Measurements from ENCODE around the gene MAST1.
"Not testable (repeated sequence)": the region's sequence is repeated elsewhere in the genome, so short reads cannot be mapped to it uniquely, and the experiment has no call there.

MAST1 gene

DNA sequence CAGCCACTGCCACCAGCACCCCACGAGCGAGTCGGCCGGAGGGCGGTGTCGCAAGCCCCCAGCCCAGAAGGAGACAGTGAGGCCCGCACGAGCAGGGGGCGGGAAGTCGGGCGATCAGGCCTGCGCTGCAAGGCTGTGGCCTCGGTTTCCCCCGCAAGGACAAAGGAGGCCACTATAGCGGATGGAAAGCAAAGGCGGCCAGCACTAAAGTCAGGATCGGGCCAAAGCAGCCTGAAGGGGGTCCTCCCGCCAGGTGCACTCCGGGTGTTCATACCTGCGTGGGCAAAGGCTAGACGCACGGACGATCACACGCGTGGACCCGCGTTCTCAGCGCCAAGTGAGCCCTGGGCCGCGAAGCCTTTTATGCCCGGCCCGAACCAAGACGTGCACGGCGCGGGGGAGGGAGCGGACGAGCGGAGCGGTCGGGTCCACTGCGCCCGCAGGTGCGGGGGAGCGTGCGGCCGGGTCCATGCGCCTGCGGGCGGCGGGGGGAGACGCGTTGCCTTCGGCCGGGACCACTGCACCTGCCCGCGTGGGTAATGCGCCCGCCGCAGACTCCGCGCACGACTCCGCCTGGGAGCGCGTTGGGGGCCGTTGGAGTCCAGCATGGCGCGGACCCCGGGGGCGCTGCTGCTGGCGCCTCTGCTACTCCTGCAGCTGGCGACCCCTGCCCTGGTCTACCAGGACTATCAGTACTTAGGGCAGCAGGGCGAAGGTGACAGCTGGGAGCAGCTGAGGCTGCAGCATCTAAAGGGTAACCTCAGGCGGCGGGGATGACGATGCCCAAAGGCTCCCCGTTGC, 36.6 kb upstream of the MAST1 start, which contains the start of the genes PRDX2 and THSD8:
Gene PRDX2 (minus strand): TSS at position 335 of the 801 bp plus-strand sequence. CDS start 539 bp downstream, outside the sequence.
Gene THSD8 (plus strand): TSS at position 604 of the 801 bp plus-strand sequence. CDS start 3 bp downstream, at position 607.
- no peak for DNase-seq (ENCODE audit: low read depth)

DNA sequence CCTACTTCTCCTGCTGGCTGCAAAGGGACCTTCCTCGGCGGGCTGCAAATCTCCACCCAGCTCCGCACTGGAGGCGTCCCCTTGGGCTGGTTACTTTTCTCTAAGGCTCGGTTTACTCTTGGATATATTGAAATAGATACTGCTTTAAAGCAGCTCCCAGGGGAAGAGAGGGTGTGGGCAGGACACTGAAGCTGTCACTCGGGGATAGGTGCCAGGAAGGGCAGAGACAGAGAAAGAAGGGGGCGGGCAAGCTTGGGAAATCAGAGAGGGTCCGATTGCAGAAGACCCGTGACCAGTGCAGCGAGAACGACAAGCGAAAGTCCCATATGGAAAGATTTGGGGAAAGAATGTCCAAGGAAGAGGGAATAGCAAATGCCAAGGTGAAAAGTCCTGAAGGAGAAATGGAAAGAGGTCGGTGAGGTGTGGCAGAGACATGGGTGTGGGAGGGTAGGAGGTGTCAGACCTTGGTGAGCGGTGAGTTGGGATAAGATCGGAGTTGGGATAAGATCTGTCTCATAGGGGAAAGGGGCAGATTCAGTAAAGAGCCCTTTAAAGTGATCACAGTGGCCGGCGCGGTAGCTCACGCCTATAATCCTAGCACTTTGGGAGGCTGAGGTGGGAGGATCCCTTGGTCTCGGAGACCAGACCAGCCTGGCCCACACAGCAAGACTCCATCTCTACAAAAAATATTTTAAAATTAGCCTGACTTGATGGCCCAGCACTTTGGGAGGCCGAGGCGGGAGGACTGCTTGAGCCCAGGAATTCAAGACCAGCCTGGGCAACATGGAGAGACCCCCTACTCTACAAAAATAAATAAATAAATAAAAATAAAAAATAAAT, 35.8 kb upstream of the MAST1 start:
- DNase-seq (ENCODE audit: low read depth): no peak

DNA sequence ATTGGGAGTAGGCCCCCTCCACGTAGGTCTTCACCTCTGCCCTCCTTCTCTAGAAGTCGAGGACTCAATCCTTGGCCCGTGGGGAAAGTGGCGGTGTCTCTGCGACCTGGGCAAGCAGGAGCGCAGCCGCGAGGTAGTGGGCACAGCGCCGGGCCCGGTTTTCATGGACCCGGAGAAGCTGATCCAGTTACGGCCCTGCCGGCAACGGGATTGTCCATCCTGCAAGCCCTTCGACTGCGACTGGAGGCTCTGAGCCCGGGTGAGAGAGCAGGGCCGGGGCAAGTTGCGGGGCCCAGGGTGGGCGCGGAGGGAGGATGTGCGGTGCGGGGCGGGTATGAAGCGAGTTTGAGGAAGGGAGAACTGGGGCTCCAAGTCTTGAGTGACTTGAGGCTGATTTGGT, 34.3 kb upstream of the MAST1 start:
- no peak for DNase-seq (ENCODE audit: low read depth)

DNA sequence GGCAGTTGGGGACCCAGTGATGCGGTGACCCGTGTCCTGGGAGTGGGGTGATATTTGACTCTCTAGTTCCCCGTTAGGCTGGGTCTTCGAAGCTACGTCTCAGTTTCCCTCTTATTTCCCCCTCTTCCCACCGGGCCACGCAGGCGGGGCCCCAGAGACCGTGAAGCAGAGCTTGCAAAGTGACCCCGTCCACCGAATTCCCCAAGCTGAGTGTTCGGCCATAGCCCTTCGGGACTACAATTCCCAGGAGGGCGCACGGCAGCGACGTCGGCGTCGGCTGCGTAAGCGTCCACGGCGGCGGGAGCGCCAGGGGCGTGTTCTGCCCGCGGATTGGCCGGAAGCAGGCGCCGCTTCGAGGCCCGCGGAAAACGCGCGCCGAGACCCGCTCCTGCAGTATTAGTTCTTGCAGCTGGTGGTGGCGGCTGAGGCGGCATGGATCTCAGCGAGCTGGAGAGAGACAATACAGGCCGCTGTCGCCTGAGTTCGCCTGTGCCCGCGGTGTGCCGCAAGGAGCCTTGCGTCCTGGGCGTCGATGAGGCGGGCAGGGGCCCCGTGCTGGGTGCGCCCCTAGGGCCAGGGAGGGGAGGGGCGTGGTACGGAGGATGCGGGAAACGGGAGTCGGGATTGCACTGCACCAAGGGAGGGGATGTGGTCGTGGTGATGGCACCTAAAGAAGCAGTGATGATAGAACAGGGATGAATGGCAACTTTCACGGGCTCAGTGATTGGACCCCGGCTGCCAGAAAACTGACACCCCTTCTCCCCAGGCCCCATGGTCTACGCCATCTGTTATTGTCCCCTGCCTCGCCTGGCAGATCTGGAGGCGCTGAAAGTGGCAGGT, 31.9 kb upstream of the MAST1 start, which contains the start of gene RNASEH2A:
Gene RNASEH2A (plus strand): TSS at position 343 of the 840 bp plus-strand sequence. CDS start 90 bp downstream, at position 433.
- DNase-seq (ENCODE audit: low read depth): no peak

DNA sequence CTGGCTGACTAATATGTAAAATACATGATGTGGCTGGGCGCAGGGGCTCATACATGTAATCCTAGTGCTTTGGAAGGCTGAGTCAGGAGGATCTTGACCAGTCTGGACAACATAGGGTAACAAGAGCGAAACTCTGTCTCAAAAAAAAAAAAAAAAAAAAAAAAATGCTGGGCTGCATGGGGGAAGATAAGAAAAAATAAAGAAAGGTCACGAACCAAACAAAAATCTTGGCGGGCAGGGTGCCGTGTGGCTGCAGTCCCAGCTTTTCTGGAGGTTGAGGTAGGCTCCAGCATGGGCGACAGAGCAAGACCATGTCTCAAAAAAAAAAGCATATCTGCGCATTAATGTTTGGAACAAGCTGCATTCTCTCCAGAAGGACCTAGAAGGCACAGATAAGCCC, 23.2 kb upstream of the MAST1 start:
- no peak for DNase-seq (ENCODE audit: low read depth)

DNA sequence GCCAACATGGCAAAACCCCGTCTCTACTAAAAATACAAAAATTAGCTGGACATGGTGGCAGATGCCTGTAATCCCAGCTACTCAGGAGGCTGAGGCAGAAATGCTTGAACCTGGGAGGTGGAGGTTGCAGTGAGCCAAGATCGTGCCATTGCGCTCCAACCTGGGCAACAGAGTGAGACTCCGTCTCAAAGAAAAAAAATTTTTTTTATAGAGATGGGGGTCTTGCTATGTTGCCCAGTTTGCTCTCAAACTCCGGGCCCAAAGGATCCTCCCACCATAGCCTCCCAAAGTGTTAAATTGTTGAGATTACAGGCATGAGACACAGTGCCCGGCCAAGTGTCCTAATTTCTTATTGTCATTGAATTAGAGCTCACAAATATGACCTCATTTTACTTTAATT, 21.1 kb upstream of the MAST1 start:
- DNase-seq (ENCODE audit: low read depth): not testable (repeated sequence)

DNA sequence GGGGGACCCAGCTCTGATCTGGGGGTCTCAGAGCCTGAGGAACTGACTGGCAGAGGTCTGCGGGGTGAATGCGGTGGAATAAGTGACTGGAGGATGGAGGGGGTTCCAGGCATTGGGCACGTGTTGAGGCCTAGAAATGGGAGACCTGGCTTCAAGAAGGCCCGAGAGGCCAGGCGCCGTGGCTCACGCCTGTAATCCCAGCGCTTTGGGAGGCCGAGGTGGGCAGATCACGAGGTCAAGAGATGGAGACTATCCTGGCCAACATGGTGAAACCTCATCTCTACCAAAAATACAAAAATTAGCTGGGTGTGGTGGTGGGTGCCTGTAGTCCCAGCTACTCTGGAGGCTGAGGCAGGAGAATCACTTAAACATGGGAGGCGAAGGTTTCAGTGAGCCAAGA, 20.5 kb upstream of the MAST1 start:
- not testable (repeated sequence) for DNase-seq (ENCODE audit: low read depth)

DNA sequence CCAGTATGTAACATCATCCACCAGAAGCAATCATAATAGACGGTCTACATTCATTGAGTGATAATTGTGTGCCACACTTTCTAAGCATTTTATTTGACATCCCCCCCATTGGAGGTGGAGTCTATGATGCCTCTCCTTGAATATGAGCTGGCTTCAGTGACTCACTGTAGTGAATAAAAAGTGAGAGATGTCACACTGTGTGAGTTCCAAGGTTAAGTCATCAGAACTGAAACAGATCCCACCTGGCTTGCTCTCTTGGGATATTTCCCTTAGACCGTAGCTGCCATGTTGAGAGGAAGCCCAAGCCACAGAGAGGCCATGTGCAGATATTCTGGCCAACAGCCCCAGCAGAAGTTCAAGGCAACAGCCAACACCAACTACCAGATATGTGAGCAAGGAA, 16.6 kb upstream of the MAST1 start:
- no peak for DNase-seq (ENCODE audit: low read depth)

DNA sequence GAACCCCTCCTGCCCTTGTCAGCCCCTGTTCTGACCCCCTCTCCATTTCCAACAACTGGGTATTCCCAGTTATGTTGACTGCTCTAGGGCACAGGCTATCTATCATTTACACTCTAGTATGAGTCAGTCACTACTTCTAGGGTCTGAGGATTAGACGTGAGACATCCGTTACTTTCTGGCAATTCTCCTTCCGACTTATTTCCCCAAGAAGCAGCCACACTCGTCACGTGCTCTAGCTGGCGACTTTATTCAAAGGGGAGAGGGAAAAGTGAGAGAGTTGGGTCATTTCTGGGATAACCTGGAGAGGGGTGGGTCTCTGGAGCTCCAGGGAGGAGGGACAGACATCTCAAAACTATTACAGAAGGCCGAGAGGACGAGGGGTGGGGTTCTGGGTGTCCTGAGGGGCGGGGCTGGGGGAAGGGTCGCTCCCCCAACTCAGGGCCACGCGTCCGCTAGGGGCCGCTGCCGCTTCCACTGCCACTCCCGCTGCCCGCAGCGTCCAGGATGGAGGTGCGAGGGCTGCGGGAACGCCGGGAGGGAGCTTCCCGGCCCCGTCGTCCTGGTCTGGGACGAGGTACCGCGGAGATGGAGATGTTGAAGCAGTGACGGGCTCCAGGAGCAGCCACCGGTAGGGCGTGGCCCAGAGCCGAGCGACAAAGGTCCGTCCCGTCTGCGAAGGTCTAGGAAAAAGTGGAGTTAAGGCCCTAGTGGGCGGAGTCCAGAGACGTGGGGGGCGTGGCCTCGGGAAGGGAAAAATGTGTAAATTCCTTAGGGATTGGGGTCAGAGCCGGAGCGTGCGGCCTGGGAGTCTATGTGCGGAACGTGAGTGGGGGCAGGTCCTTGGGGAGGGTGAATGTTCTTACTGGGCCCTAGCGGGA, 12.8 kb upstream of the MAST1 start:
- DNase-seq (ENCODE audit: low read depth): no peak

DNA sequence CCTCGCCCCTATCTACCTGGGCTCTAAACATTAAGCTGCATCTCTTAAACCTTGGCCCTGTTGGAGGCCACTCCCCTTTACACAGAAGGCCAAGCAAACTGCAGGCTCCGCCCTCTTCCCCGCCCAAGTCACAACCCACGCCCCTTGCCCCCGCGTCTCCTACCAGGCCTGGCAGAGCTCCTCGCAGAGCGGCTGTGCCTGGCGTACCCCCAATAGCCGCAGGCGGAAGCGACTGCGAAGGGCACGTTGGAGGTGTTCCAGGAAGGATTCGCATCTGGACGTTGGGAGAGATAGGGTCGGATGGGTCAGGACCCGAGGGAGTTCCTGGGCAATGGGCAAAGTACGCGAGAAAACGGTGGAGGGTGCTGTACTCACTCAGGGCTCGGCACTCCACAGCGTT, 9.8 kb upstream of the MAST1 start:
- DNase-seq (ENCODE audit: low read depth): no peak

DNA sequence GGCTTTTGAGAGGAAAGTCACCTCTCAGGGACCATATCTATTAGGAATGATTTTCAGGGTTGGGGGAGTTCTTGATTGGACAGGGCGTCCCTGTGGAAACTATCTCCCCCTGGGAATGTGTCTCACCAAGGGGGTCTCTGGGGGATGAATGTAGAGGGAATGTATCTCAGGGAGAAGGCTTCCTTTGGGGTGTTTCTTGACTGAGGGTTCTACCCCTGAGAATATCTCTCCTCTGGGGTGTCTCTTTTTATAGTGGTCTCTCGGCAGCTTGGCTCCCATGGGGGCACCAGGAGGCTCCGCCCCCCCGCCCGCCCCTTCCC, 4.9 kb upstream of the MAST1 start:
- no peak for DNase-seq (ENCODE audit: low read depth)

DNA sequence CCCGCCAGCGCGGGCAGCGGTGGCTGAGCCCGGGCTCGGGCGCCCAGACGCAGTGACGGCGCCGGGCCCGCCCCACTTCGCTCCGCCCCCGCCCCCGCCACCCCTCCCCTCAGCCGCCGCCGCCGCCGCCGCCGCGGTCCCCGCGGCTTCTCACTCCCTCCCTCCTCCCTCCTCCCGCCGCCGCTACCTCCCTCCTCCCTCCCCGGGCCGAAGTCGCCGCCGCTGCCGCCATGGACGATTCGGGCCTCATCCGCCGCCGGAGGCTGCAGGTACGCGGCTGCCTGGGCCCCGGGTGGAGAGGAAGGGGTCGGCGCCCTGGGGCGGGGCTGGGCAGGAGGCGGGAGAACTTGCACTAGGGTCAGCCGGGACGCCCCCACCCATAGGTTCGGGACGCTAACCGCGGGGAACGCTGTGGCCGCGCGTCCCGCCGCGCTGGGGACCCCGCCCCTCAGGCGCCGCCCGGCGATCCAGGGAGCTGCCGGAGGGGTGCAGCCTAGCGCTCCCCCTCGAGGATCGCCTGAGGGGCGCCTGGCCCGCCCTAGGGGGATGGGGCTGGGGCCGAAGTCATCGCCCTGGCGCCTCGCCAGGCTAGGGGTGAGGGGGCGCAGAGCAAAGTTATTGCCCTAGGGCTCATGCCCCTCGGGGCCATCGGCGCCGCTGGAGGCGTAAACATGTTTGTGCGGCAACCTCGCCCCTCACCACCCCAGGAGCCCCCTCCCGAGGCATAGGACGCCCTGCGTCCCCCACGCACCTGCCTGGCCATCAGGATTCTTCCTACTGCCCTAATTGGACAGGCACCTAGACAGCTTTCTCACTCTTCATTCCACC, 4.4 kb upstream of the MAST1 start:
- no peak for DNase-seq (ENCODE audit: low read depth)

DNA sequence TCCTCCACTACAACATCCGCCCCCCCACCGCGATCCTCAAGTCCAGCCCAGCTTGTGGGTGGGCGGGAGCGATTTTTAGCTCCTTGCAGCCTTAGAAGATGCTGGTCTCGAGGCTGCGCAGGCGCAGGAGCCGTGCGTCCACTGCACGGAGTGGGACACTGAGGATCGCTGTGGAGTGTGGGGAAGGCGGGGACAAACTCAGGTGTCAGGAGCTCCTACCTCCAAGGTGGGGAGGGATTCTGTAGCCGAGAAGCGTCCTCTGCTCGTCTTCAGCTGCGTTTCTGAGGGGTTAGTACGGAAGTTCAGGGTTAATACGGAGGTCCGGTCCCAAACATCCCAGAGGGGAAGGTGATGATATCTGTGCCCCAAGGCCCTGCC, 3.8 kb upstream of the MAST1 start, which contains the start of gene RTBDN:
Gene RTBDN (minus strand): TSS at position 14 of the 378 bp plus-strand sequence. CDS start 4,600 bp downstream, outside the sequence.
- no peak for DNase-seq (ENCODE audit: low read depth)

DNA sequence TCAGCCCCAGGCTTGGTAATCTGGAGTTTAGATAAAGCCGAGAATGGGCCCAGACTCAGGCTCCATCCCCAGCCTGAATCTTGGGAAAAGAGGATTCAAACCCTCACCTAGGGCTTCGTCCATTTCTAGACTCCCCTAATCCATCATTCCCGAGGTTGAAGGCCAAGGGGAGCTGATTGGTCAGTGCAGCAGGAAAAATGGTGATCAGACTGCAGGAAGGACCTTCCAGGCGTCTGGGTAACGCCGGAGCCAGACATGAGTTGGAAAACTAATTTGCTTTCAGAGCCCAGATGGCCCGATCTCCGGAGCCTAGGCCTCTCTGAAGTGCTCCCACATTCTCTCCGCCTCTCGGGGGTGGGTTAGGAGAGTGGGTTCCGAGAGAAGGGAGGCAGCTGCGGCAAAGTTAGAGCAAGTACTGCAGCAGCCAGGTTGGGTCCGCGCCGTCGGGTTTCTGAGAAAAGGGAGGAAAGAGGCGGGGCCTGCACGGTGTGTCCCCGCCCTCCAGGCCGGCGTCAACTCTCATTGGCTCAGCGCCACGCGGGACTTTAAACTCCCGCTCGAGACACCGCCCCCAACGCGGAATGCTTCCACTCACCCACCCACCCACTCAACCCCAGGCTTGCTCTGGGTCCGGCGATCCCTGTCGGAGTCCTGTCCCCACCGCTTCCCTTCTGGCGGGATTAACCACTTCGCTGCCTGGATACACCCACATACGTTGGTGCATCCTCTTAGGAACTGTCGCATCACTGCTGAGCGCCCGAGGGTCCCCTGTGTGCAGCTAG, 3.1 kb upstream of the MAST1 start:
- no peak for DNase-seq (ENCODE audit: low read depth)

DNA sequence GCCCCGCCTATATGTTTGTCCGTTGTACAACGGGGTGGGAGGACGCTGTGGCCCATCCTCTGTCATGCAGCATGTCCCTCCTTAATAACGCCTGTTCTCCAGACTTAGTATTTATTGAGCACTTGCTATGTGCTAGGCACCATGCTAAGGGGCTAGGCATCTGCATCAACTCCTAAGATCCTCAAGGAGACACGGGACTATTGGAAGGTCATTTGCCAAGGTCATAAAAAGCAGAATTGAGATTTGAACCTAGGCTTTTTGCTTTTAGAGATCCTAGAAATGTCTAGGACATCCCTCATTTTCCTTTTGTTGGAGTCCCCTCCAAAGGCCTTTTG, 1.8 kb upstream of the MAST1 start:
- no peak for DNase-seq (ENCODE audit: low read depth)

DNA sequence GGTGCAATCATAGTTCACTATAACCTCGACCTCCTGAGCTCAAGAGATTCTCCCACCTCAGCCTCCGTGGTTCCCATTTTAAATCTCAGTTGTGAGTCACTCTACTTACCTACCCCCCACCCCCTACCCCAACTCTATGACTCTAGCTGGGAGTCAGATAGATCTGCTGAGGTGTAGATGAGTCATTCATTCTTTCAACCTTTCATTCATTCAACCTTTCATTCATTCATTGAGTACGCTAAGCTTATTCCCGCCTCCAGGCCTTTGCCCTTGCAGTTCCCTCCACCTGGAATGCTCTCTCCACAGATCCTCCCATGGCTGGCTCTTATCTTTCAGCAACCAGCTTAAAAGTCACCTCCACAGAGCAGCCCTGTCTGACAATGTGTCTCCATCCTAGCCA, 1.1 kb upstream of the MAST1 start:
- DNase-seq (ENCODE audit: low read depth): no peak

DNA sequence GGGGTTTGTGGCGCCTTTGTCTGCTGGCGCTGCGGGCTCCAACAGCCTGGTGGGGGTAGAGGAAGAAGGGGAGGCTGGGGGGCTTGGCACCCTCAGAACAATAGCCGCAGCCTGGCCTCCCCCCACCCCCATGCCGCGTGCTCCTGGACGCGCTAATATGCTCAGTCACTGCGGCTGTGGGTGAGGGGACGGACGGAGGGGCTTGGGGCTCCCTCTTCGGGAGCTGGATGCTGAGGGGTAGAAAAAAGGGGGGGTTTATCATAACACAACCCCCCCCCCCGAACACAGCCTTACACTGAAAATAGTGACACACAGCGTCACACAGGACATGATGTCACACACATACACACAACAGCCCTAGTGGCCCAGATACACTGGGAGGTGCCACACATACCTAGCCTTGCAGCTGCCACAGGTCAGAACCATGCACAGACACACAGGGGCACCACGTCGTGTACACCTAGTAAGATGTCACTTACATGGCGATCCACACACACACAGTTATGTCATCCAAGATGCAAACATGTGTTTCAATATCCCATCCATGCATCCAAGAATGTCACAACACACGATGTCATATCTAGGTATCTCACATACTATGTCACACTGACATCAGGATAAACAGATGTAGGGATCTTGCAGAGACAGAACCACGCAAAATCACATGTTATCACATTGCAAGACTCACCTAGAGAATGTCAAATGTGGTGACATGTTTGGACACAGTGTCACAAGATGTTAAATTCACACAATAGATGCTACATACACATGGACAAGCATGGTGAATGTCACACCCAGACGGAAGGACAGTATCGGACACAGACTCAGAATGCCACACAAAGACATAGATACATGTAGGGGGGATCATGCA, 806 bp downstream of the MAST1 start:
- DNase-seq (ENCODE audit: low read depth): no peak
